ENCODE results near the gene TSPAN13.

The TSPAN13 gene

GRCh38 chr7:16805441-16805840 is 51.9 kb downstream of the TSPAN13 start:
- WGBS (ENCODE audit: insufficient coverage, insufficient read length), result no CpG with 5 or more reads among the region's 3 CpGs
- Histone ChIP-seq H3K4me1 (ENCODE audit: control insufficient read depth, insufficient read depth, low read length) (no peaks in the 10 kb centered on the region), H3K27ac (ENCODE audit: low read length) (no peak overlapping the region), H3K27me3 (ENCODE audit: control insufficient read depth, insufficient read depth, low read length) (no peaks in the 10 kb centered on the region), H3K9me3 (ENCODE audit: control insufficient read depth, insufficient read depth, low read length) (no peaks in the 10 kb centered on the region), H3K36me3 (ENCODE audit: control insufficient read depth, insufficient read depth, low read length) (no peaks in the 10 kb centered on the region), H3K4me3 (ENCODE audit: low read length) (no peak overlapping the region)
- DNase-seq (ENCODE audit: low read depth, low spot score), result no peak

DNA sequence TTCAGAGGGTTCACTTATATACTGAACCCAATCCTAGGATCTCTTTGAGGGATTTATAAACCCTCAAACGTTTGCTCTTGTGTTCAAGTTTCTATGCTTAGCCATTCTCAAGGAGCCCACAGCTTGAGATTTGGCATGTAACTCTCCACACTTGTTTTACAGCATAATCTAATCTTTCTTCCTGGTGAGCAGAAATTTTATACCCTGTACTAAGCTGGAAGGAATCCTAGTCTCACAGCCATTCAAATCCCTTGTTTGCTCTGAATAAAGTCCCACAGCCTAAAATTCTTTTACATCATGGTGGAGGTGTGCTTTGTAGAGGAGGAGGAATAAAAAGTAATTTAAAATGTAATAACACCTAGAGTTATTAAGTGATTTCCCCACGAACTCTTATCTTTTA is 56.6 kb downstream of the TSPAN13 start:
- H3K27ac ChIP-seq (ENCODE audit: low read length), result no peak overlapping the region
- no peaks in the 10 kb centered on the region for H3K36me3 ChIP-seq (ENCODE audit: control insufficient read depth, insufficient read depth, low read length)
- no peaks in the 10 kb centered on the region for H3K27me3 ChIP-seq (ENCODE audit: control insufficient read depth, insufficient read depth, low read length)
- no peaks in the 10 kb centered on the region for H3K9me3 ChIP-seq (ENCODE audit: control insufficient read depth, insufficient read depth, low read length)
- H3K4me1 ChIP-seq (ENCODE audit: control insufficient read depth, insufficient read depth, low read length), result no peaks in the 10 kb centered on the region
- DNase-seq (ENCODE audit: low read depth, low spot score), result no peak
- WGBS (ENCODE audit: insufficient coverage, insufficient read length), result no CpG with 5 or more reads among the region's 2 CpGs
- H3K4me3 ChIP-seq (ENCODE audit: low read length), result no peak overlapping the region

DNA sequence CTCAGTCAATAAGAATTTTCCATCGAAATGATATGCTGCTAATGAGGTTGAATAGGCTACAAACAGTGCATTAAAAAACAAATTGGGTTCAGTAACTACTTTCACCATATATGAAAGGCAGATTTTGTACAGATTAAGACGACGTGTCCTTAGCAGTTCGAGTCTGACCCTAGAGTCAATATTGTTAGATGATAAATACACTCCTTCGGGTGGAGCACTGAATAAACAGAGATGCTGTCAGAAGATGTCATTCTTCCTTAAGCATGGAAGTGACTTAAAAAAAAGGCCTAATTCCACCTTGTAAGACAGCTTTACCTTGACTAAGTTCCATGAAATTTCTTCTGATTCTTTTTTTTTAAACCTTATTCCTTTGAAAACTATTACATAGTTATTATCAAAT is 57.0 kb downstream of the TSPAN13 start:
- H3K36me3 ChIP-seq (ENCODE audit: control insufficient read depth, insufficient read depth, low read length), result no peaks in the 10 kb centered on the region
- no peaks in the 10 kb centered on the region for H3K4me1 ChIP-seq (ENCODE audit: control insufficient read depth, insufficient read depth, low read length)
- no peak for DNase-seq (ENCODE audit: low read depth, low spot score)
- no peak overlapping the region for H3K27ac ChIP-seq (ENCODE audit: low read length)
- H3K4me3 ChIP-seq (ENCODE audit: low read length), result no peak overlapping the region
- no peaks in the 10 kb centered on the region for H3K9me3 ChIP-seq (ENCODE audit: control insufficient read depth, insufficient read depth, low read length)
- no CpG with 5 or more reads among the region's 5 CpGs for WGBS (ENCODE audit: insufficient coverage, insufficient read length)
- H3K27me3 ChIP-seq (ENCODE audit: control insufficient read depth, insufficient read depth, low read length), result no peaks in the 10 kb centered on the region

- H3K9me3 ChIP-seq (ENCODE audit: control insufficient read depth, insufficient read depth, low read length), result no peaks in the 10 kb centered on the region
- no peak overlapping the region for H3K4me3 ChIP-seq (ENCODE audit: low read length)
- H3K36me3 ChIP-seq (ENCODE audit: control insufficient read depth, insufficient read depth, low read length), result no peaks in the 10 kb centered on the region
- no peak for DNase-seq (ENCODE audit: low read depth, low spot score)
- H3K4me1 ChIP-seq (ENCODE audit: control insufficient read depth, insufficient read depth, low read length), result no peaks in the 10 kb centered on the region
- no CpG with 5 or more reads among the region's 2 CpGs for WGBS (ENCODE audit: insufficient coverage, insufficient read length)
- no peak overlapping the region for H3K27ac ChIP-seq (ENCODE audit: low read length)
- H3K27me3 ChIP-seq (ENCODE audit: control insufficient read depth, insufficient read depth, low read length), result no peaks in the 10 kb centered on the region
These were observed 58.0 kb downstream of the TSPAN13 start for GRCh38 chr7:16811551-16811950.

DNA sequence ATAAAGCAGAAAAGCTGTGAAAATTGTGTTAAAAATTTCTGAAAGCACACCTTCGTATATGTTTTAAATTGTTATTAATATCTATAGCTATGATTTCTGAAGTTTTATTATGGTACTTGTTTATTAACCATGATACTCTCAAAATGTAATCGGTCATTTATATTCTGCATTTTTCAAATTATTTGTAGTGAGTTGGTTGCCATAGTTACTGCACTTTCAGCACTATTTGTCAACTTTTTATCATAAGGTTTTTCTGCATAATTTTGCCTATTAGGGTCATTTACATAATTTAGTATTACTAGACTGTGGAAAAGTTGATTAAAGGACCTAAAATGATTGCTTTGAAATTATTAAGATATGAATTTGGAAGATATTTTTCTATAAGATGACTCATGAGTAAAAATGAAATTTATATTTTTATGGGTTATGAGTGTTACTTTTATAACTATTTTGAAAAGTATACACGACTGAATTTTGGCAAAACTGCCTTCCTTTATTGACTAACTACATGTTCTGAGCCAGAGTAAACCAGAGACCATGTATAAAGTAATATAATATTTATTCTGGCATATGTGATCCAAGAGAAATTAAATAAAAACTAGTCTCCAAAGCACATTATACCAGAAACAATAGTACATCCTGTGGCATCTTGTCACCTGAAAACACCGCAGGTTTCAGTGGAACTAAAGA is 59.1 kb downstream of the TSPAN13 start:
- no CpG with 5 or more reads among the region's 4 CpGs for WGBS (ENCODE audit: insufficient coverage, insufficient read length)
- Histone ChIP-seq H3K27ac (ENCODE audit: low read length) (no peak overlapping the region), H3K4me3 (ENCODE audit: low read length) (no peak overlapping the region)

DNA sequence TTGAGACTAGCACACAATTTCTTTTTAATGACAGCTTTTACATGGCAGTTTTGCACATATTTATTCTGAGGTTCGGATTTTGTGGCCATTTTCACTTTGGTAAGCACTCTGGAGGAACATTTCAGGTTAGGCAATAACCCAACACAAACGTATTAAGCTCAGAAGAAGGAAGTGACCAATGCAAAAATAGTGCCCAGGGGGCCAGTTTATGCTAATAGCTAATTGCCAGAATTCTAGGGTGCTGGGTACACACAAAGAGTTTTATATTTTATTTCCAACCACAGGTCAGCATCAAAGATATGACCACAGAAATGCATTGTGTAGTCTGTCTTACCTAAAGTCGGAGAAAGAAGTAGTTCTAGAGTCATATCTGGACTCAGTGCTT is 59.7 kb downstream of the TSPAN13 start:
- H3K27me3 ChIP-seq (ENCODE audit: control insufficient read depth, insufficient read depth, low read length), result no peaks in the 10 kb centered on the region
- no CpG with 5 or more reads among the region's 3 CpGs for WGBS (ENCODE audit: insufficient coverage, insufficient read length)
- no peak overlapping the region for H3K27ac ChIP-seq (ENCODE audit: low read length)
- no peak overlapping the region for H3K4me3 ChIP-seq (ENCODE audit: low read length)
- H3K9me3 ChIP-seq (ENCODE audit: control insufficient read depth, insufficient read depth, low read length), result no peaks in the 10 kb centered on the region
- no peak for DNase-seq (ENCODE audit: low read depth, low spot score)
- no peaks in the 10 kb centered on the region for H3K36me3 ChIP-seq (ENCODE audit: control insufficient read depth, insufficient read depth, low read length)
- H3K4me1 ChIP-seq (ENCODE audit: control insufficient read depth, insufficient read depth, low read length), result no peaks in the 10 kb centered on the region

More for the DNA sequence above, 59.1 kb downstream of the TSPAN13 start:
- Histone ChIP-seq H3K9me3 (ENCODE audit: control insufficient read depth, insufficient read depth, low read length) (no peaks in the 10 kb centered on the region), H3K36me3 (ENCODE audit: control insufficient read depth, insufficient read depth, low read length) (no peaks in the 10 kb centered on the region), H3K4me1 (ENCODE audit: control insufficient read depth, insufficient read depth, low read length) (no peaks in the 10 kb centered on the region), H3K27me3 (ENCODE audit: control insufficient read depth, insufficient read depth, low read length) (no peaks in the 10 kb centered on the region)
- DNase-seq (ENCODE audit: low read depth, low spot score), result no peak

DNA sequence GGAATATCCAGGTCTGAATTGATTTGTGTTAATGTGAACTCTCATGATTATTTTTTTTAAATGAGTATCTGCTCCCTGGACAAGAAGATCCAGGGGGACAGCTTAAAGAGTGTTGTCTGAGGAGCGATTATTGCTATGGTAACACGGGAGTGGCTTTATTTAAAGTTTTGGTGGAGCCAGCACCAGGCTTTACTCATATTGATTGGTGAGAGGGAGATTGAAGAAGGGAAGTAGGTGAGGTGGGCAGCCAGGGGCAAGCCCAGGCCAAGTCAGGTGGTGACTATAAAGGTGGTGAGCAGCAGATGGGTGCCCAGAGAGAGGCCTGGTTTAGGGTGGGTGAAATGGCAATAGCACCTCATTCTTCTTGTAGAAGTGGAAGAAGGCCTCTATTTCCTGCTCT is 61.4 kb downstream of the TSPAN13 start:
- Histone ChIP-seq H3K4me1 (ENCODE audit: control insufficient read depth, insufficient read depth, low read length) (no peaks in the 10 kb centered on the region), H3K36me3 (ENCODE audit: control insufficient read depth, insufficient read depth, low read length) (no peaks in the 10 kb centered on the region), H3K9me3 (ENCODE audit: control insufficient read depth, insufficient read depth, low read length) (no peaks in the 10 kb centered on the region), H3K27me3 (ENCODE audit: control insufficient read depth, insufficient read depth, low read length) (no peaks in the 10 kb centered on the region), H3K27ac (ENCODE audit: low read length) (no peak overlapping the region), H3K4me3 (ENCODE audit: low read length) (no peak overlapping the region)
- WGBS (ENCODE audit: insufficient coverage, insufficient read length), result no CpG with 5 or more reads among the region's 2 CpGs
- no peak for DNase-seq (ENCODE audit: low read depth, low spot score)

DNA sequence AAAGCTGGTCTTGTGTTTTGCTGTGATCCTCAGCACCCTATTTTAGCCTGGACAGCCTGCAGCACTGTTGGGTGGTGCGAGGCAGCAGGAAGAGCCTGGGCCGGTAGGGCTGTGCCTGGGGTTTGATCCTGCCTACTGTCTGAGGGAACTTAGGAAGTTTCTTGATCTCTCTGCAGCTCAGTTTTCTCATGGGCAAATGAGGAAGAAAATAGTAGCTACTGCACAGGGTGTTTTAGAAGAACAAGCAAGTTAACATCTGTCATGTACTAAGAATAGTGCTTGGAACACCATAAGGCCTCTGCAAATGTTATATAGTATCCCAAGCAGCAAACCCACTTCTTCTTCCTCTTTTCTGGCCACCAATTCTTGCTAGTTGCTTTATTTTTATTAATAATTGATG is 63.3 kb downstream of the TSPAN13 start:
- H3K4me3 ChIP-seq (ENCODE audit: low read length), result no peak overlapping the region
- H3K4me1 ChIP-seq (ENCODE audit: control insufficient read depth, insufficient read depth, low read length), result no peaks in the 10 kb centered on the region
- no peaks in the 10 kb centered on the region for H3K9me3 ChIP-seq (ENCODE audit: control insufficient read depth, insufficient read depth, low read length)
- no peaks in the 10 kb centered on the region for H3K27me3 ChIP-seq (ENCODE audit: control insufficient read depth, insufficient read depth, low read length)
- DNase-seq (ENCODE audit: low read depth, low spot score), result no peak
- H3K36me3 ChIP-seq (ENCODE audit: control insufficient read depth, insufficient read depth, low read length), result no peaks in the 10 kb centered on the region
- WGBS (ENCODE audit: insufficient coverage, insufficient read length), result no CpG with 5 or more reads among the region's 2 CpGs
- H3K27ac ChIP-seq (ENCODE audit: low read length), result no peak overlapping the region

- Histone ChIP-seq H3K9me3 (ENCODE audit: control insufficient read depth, insufficient read depth, low read length) (no peaks in the 10 kb centered on the region), H3K27me3 (ENCODE audit: control insufficient read depth, insufficient read depth, low read length) (no peaks in the 10 kb centered on the region), H3K36me3 (ENCODE audit: control insufficient read depth, insufficient read depth, low read length) (no peaks in the 10 kb centered on the region), H3K27ac (ENCODE audit: low read length) (no peak overlapping the region), H3K4me1 (ENCODE audit: control insufficient read depth, insufficient read depth, low read length) (no peaks in the 10 kb centered on the region), H3K4me3 (ENCODE audit: low read length) (no peak overlapping the region)
- no CpG with 5 or more reads among the region's 1 CpG for WGBS (ENCODE audit: insufficient coverage, insufficient read length)
- DNase-seq (ENCODE audit: low read depth, low spot score), result no peak
These were observed 64.0 kb downstream of the TSPAN13 start for GRCh38 chr7:16817536-16817935.

DNA sequence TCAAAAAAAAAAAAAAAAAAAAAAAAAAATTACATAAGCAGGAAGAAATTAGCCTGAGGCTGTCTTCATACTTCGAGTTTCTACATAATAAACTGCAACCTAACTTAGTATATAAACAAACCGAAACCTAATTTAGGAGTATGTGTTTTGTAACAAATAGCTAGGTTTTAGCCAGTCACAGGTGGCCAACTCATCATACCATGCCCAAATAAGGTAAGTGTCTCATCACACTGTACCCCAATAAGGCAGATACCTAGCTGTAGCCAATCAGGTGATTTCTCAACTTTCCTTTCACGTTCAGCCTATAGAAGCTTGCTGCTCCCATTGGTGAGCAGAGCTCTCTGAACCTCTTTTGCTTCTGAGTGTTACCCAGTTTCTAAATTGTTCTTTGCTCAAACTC is 65.2 kb downstream of the TSPAN13 start:
- no CpG with 5 or more reads among the region's 3 CpGs for WGBS (ENCODE audit: insufficient coverage, insufficient read length)
- Histone ChIP-seq H3K36me3 (ENCODE audit: control insufficient read depth, insufficient read depth, low read length) (no peaks in the 10 kb centered on the region), H3K27me3 (ENCODE audit: control insufficient read depth, insufficient read depth, low read length) (no peaks in the 10 kb centered on the region), H3K4me3 (ENCODE audit: low read length) (no peak overlapping the region), H3K4me1 (ENCODE audit: control insufficient read depth, insufficient read depth, low read length) (no peaks in the 10 kb centered on the region), H3K9me3 (ENCODE audit: control insufficient read depth, insufficient read depth, low read length) (no peaks in the 10 kb centered on the region), H3K27ac (ENCODE audit: low read length) (no peak overlapping the region)
- DNase-seq (ENCODE audit: low read depth, low spot score), result no peak

- Histone ChIP-seq H3K4me3 (ENCODE audit: low read length) (no peak overlapping the region), H3K4me1 (ENCODE audit: control insufficient read depth, insufficient read depth, low read length) (no peaks in the 10 kb centered on the region), H3K27ac (ENCODE audit: low read length) (no peak overlapping the region), H3K9me3 (ENCODE audit: control insufficient read depth, insufficient read depth, low read length) (no peaks in the 10 kb centered on the region), H3K27me3 (ENCODE audit: control insufficient read depth, insufficient read depth, low read length) (no peaks in the 10 kb centered on the region), H3K36me3 (ENCODE audit: control insufficient read depth, insufficient read depth, low read length) (no peaks in the 10 kb centered on the region)
- no peak for DNase-seq (ENCODE audit: low read depth, low spot score)
- no CpG with 5 or more reads among the region's 3 CpGs for WGBS (ENCODE audit: insufficient coverage, insufficient read length)
These were observed 68.5 kb downstream of the TSPAN13 start for GRCh38 chr7:16822029-16822428.

All from iPS DF 6.9 (cell line).